ENCODE measurements around the gene NRDE2. TPM values are rescaled to one million over a fixed set of nuclear protein-coding genes. Genes with fewer than 3 reads are reported as not detected.

NRDE2 gene
- total RNA-seq, 3 donors from 2014 or later: 23.0 to 31.5 (median 26.1) TPM

GRCh38 chr14:90296641-90297040 is 35.1 kb downstream of the NRDE2 start:
- H3K9me3 ChIP-seq: no peaks in the 10 kb centered on the region
- H3K36me3 ChIP-seq (ENCODE audit: low read depth): peaks cover 5% of the 10 kb centered on the region
- no peak for TF ChIP-seq CTCF (IDR thresholded peaks at IDR 0.05)
- ATAC-seq: no peak
- no peak for DNase-seq
- H3K4me3 ChIP-seq: no peak overlapping the region
- intact Hi-C loops (cut with DNase I, micrococcal nuclease): no loop called here
- H3K4me1 ChIP-seq (ENCODE audit: low read depth): peaks cover under 1% of the 10 kb centered on the region

DNA sequence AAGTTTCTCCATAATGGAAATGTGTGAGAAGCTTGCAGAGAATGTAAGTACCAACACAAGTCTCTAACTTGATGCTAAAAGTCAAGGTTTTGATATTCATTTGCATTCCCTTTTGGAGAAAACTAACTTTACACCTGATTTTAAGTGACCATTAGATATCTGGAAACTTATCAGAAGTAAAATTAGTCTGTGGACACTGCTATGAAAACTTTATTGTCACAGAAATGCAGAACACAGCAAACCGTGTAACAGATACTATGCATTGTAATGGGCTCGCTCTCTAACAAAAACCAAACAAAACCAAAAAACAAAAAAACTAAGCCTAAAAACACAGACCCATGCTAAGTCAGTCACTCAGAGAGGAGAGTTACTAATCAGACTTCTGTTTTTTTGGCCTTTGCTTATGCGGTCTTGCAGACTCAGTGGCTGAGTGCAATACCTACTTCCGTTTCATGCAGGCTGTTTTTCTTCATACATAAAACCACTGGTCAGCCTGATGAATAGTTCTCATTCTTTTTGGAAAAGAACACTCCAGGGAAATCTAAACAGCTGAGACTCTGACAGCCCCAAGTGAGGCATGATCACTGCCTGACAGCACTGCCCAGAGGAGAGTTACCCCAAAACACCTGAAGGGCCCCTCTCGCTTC is 35.7 kb downstream of the NRDE2 start:
- TF ChIP-seq CTCF (IDR thresholded peaks at IDR 0.05): no peak
- peak; percentile 38 for ATAC-seq
- Histone ChIP-seq H3K4me1 (ENCODE audit: low read depth) (no peaks in the 10 kb centered on the region), H3K4me3 (no peak overlapping the region), H3K36me3 (ENCODE audit: low read depth) (peaks cover 5% of the 10 kb centered on the region), H3K9me3 (no peaks in the 10 kb centered on the region)
- intact Hi-C loops (cut with DNase I, micrococcal nuclease): no loop called here
- no peak for DNase-seq

DNA sequence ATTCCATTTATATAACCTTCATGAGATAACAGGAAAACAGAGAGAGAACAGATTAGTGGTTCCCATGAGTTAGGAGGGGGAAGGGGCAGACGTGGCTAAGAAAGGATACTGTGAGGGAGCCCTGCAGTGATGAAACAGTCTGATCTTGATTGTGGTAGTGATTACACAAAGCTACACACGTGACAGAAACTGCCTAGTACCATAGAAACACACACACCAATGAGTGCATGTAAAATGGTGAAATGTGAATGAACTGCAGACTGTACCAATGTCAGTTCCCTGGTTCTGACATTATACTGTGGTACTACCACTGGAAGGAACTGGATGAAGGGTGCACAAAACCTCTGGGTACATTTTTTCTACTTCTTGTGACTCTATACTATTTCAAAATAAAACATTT is 36.9 kb downstream of the NRDE2 start:
- DNase-seq: no peak
- no peak for TF ChIP-seq CTCF (IDR thresholded peaks at IDR 0.05)
- ATAC-seq: peak; percentile 31
- Histone ChIP-seq H3K9me3 (no peaks in the 10 kb centered on the region), H3K36me3 (ENCODE audit: low read depth) (peaks cover 5% of the 10 kb centered on the region), H3K4me1 (ENCODE audit: low read depth) (no peaks in the 10 kb centered on the region), H3K4me3 (no peak overlapping the region)
- intact Hi-C loops (cut with DNase I, micrococcal nuclease): no loop called here

- no peak for DNase-seq
- no peak for ATAC-seq
- no peak for TF ChIP-seq CTCF (IDR thresholded peaks at IDR 0.05)
- Histone ChIP-seq H3K4me3 (no peak overlapping the region), H3K36me3 (ENCODE audit: low read depth) (peaks cover 5% of the 10 kb centered on the region), H3K4me1 (ENCODE audit: low read depth) (no peaks in the 10 kb centered on the region), H3K9me3 (no peaks in the 10 kb centered on the region)
- intact Hi-C loops (cut with DNase I, micrococcal nuclease): no loop called here
These were observed 37.7 kb downstream of the NRDE2 start for GRCh38 chr14:90293766-90294730.

- ATAC-seq (no peak), DNase-seq (no peak)
- intact Hi-C loops (cut with DNase I, micrococcal nuclease): no loop called here
- no peaks in the 10 kb centered on the region for H3K9me3 ChIP-seq
- H3K36me3 ChIP-seq (ENCODE audit: low read depth): peaks cover 5% of the 10 kb centered on the region
- H3K4me1 ChIP-seq (ENCODE audit: low read depth): no peaks in the 10 kb centered on the region
- no peak overlapping the region for H3K4me3 ChIP-seq
- TF ChIP-seq CTCF (IDR thresholded peaks at IDR 0.05): no peak
These were observed 40.0 kb downstream of the NRDE2 start for GRCh38 chr14:90291699-90292098.
